ENCODE measurements around the gene MICU1.

- no peak for TF ChIP-seq POLR2A (IDR thresholded peaks at IDR 0.05)
- TF ChIP-seq CTCF (IDR thresholded peaks at IDR 0.05) = no peak
These were observed 28.0 kb downstream of the MICU1 start for GRCh38 chr10:72597897-72598296.

Data from transverse colon (tissue), 3 donors.